Measurements from ENCODE around the gene IL12RB1.

- TF ChIP-seq, protein P1, sequence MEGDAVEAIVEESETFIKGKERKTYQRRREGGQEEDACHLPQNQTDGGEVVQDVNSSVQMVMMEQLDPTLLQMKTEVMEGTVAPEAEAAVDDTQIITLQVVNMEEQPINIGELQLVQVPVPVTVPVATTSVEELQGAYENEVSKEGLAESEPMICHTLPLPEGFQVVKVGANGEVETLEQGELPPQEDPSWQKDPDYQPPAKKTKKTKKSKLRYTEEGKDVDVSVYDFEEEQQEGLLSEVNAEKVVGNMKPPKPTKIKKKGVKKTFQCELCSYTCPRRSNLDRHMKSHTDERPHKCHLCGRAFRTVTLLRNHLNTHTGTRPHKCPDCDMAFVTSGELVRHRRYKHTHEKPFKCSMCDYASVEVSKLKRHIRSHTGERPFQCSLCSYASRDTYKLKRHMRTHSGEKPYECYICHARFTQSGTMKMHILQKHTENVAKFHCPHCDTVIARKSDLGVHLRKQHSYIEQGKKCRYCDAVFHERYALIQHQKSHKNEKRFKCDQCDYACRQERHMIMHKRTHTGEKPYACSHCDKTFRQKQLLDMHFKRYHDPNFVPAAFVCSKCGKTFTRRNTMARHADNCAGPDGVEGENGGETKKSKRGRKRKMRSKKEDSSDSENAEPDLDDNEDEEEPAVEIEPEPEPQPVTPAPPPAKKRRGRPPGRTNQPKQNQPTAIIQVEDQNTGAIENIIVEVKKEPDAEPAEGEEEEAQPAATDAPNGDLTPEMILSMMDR (IDR thresholded peaks at IDR 0.05), result no peak
- no peak for TF ChIP-seq POLR2A (IDR thresholded peaks at IDR 0.05)
Observed at GRCh38 chr19:18027151-18027550, 59.6 kb downstream of the IL12RB1 start.

Data from lower leg skin (tissue), 3 donors.